GM18907 (cell line): ENCODE results near the gene RAD18.
A peak's percentile ranks its signal among the peaks of the same experiment; 100 is the strongest.

ENCODE experiments used
- ATAC-seq: cut with Tn5 transposase; IDR thresholded peaks from one replicate; pipeline ENCODE4 v1.9.1; 2021; ENCODE audit warnings: mild to moderate bottlenecking, moderate library complexity; ENCODE audit not compliant: unreplicated experiment

RAD18 gene

DNA sequence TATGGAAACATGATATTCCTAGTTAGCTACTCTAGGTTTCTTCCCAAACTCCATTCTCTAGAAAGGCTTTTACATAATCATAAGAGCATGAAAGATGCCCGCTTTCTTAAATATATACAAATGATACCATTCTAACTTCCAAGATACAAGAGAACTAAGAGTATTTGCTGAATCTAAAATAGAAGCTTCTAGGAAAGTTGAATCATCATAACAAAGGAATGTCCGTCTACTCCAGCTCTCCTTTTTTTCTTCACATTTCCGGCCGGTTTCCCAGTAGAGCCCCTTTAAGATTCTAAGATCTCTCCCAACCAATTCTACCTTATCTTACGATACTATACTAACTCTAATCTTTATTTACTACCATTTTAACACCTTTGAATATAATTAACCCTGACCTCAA lies 60.1 kb downstream of the RAD18 start:
- ATAC-seq = no peak

DNA sequence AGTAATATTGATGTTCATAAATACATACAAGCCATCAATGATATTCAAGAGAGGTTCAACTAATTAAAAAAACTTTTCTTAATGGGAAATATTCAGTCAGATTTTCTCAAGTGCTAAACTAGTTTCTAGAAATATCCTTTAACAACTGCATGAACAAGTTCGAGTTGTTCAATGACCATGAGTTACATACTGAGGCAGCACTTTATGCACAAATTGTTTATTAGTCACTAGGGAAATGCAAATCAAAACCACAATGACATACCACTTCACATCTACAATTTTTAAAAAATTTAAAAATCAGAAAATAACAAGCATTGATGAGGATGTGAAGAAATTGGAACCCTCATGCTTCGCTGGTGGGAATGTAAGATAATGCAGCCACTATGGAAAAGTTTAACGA lies 62.4 kb downstream of the RAD18 start:
- no peak for ATAC-seq

DNA sequence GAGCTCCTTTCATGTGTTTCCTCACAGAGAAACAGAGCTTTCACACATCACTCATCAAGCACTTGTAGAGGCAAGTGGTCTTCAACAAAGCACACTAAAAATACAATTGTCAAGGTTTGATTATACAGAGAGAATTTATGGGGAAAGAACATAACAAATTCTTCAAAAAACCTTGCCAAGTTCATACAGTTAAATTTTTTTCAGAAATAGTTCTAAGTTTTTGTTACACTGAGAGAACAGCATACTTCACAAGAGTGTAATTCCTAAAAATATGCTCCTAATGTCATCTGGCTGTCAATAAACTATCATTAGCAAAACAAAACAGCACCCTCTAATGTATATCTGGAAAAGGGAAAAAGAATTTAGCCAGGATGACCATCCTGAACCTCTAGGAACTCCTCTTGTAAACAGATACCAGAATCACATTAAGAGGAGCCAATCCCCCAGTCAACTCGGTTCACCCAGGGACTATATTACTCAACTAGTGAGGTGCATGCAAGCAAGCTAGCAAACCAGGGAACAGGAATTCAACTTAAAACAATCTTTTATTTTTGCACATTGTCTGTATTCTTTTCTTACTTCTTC lies 63.3 kb downstream of the RAD18 start:
- no peak for ATAC-seq

DNA sequence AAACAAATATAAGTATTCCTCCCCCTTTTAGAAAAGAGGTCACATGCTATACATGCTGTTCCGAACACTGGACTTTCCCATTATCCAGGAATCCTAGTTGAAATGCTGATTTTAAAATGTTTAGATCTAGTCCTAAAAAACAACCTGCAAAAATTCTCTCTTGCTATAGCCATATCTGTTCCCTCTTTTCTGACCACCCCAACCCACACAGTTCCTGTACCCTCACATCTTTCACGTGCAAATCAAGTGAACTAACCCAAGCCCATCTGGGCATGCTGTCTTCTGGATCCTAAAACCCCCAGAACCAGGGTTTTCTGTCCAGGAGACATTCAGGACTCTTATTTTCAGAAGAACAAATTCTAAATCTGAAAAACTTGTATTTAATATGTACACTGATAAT lies 67.4 kb downstream of the RAD18 start:
- ATAC-seq = no peak

DNA sequence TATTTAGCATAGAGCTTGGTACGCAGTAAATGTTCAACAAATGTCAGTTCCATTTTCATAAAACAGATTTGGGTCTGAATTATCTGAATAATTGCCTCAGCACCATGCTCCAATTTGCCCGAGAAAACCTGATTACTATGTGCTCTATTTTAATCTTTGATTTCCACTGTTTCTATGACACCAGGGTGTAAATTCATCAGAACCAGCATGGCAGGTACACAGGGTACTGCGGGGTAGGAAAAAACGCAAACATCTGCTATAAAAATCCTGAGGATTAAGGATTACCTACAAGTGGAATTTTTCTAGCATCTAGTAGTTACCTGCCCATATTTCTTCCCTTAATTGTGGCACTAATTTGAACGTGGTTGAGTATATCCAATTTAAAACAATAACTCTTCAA lies 70.3 kb downstream of the RAD18 start:
- no peak for ATAC-seq

DNA sequence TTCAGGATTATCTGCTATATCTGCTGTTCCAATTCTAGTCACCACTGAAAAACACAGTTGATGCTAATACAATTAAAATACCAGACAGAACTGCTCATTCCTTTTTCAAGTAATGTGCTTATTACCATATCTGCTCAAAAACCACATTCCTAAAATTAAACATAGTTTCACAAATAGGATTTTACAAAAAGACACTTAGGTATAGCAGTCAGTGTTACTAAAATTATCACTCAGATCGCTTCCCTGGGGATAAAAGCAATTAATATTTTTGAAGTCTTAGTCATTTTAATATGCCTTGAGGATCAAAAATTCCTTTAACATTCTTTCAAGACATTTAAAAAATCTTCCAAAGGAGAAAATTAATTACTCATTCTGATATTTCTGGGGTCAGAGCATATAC lies 71.5 kb downstream of the RAD18 start:
- no peak for ATAC-seq

DNA sequence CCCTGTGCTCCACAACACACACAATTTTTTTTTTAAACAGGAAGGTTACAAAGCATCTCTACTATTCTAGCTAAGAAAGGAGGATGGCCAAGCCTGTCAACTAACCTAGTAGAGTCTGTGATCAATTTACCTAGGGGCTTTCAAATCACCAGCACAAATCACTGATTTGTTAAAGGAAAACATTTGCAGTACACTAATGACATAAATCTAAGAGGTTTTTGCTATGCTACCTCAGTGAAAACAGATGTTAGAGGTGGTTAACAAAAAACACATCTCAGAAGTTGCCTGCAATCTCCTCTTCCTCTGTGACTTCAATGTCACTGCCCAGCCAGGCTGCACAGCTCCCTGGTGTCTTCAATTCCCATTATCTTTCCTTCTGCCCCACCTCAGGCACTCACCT lies 72.0 kb downstream of the RAD18 start:
- ATAC-seq = no peak

DNA sequence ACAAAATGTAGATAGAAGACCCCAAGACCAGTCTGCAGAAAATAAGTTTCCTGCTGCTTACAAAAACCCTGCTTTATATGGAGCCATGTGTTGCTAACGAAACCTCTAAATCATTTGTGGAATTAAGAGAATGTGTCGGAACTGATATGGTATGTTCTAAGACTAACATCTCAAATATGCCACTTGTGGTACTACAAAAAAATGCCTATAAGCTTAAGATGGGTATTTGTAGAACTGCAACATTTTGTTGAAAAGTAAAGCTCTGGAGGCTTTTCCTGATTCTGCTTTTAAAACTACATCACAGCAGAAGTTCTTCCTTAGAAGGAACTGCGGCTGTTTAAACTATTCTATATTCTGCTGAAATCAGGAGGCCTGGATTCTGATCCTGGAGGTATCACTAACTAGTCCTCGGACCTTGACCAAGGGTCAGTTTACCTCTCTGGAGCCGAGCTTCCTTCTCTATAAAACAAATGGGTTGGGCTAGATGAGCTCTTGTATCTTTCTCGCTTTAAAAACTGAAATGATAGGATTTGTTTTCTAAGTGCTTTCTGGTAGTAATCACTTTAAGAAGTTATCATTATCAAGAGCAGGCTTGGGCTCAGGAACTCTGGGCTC lies 74.9 kb downstream of the RAD18 start:
- no peak for ATAC-seq

DNA sequence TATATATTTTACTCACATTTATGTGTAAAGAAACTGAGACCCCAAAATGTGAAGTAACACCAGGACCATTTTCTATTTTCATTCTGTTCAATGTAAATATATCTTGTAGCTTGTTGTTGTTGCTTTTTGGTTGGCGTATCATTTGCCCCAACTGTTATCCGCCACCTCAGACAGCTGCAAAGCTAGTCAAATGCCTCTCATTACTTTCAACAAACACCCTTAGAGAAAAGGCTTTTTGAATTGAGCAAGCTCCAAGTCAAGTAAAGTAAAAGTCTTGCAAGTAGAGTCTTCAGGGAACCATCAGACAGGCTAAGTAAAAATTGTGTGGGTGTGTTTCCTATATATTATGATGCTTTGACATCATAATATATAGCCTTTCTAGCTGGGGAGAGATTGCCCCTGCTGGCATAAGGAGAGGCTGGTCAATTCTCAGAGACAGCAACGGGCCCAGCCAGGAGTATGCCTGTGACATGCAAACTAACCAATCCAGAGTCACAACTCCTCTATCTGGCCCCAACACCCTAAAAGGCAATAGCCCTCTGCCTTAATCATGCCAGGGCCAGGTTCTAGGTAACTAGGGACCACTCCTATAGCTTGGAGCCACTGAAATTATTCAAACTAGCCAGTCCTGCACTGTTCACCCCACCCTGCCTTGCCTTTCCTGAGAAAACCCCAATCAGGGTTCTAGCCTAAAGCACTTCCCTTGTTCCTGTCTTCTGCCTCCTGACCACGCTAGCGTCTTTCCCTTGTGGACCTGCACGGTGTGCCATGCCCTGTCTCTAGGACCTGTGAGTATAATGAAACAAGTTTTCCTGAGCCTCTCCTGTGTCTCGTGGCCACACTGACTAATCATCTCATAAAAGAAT lies 75.6 kb downstream of the RAD18 start:
- ATAC-seq = no peak

DNA sequence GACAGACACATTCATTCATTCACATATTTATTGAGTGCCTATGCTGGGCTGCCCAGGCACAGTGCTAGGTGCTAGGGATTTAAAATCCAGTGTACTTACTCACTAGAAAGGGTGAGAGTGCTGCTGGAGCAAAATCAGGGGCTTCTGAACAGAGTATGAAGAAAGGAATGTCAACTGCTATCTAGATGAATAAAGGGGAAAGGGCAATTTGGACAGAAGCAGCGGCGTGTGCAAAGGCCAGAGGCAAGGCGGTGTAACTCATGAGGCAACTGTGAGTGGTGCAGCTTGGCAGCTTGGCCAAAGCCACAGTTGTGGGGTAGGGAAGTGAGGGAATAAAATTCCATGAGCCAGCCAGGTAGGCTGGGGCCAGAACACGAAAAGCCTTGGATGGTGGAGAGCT lies 76.7 kb downstream of the RAD18 start:
- no peak for ATAC-seq

DNA sequence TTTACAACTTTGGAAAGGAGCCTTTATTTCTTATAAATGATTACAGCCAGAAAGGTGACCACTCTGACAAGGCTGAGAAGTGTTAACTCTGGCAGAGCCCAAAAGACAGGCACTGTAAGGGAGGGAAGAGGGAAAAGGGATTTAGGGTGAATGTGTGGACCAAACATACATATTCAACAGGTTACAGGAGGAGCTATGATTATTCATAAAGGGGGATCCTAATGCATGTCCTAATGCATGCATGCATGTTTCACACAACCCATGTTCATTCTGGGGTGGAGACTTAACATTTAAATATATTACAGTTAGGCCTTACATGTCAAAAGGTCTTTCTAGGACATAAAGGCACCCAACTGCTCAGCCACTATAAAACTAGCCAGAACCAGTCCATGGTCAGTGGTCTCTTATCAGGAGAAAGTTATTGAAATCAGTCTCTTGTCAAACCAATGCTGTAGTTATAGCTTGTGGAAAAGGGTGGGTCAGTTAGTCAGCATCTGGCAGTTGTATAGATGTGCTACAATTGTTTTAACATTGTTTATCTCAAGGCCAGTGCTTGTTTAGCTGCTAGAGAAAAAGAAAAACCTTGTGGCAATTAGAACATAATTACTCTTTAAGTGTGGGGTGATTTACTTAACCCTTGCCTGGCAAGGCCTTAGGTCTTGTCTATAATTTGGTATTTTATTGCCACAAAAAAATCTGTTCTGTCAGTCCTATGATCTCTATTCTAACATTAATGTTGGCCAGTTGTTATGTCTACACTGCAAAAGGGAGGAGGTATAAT lies 77.5 kb downstream of the RAD18 start:
- ATAC-seq = no peak

DNA sequence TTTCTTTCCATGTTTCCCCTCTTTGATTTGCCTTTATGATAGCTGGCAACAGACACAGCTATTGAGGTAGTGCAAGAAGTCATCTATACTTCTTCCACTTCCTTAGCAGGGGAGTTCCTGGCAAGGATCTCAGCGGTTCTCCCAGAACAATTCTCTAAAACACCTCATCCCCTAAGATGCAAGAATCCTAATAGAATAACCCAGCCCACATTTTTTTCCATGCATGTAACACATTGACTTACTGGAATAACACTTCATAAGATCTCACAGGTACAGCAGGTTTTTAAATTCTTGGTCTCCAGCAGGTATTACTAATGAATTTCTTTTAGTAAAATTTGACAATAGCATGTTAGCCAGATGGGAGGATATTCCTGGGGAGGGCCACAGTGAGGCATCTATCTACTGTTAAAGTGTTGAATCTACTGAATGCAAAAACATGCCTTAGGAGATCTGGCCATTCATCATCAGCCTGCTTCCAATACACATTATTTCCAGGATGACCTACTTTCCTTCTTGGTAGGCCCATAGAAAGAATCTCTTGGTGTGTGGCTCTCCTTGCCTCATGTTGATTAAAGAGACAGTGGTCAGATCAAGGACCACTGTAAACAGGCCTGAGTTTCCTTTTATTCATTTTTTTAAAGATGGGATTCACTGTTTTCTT lies 78.5 kb downstream of the RAD18 start:
- ATAC-seq = no peak

DNA sequence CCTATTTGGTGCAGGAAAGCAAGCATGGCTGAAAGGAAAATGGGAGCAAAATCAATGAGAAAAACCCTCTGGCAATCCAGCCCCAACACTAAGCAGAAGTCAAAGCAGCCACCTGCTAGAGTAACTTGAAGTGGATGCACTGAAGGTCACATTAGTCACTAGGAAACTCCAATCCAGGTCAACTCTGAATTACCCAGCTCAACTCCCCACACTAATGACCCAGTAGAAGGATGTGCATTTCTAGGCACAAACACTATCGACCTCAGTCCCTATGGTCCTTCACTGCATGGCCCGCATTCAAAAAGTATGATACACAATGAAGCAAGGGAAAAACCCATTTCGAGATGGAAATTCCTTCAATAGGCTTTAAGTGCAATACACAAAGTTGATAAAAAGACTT lies 80.6 kb downstream of the RAD18 start:
- peak; percentile 18 for ATAC-seq

DNA sequence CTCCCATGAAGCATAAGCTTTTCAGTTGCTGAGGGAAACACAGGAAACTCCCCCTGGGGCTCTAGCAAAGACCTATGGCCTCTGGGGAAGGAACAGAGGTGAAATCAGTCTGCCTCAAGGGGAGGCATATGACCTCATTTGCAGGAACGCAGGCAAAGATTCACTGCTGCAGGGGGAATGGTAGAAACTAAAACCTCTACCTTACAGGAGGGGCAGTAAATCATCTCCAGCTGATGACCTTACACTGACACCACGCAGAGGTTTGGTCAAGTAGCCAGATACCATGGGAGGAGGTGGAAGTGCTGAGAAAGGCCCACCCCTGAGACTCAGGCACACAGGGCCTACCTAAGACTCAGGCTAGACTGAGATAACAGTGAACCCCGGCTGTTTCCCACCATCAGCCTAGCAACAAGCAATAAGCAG lies 81.1 kb downstream of the RAD18 start:
- peak; percentile 83 for ATAC-seq

DNA sequence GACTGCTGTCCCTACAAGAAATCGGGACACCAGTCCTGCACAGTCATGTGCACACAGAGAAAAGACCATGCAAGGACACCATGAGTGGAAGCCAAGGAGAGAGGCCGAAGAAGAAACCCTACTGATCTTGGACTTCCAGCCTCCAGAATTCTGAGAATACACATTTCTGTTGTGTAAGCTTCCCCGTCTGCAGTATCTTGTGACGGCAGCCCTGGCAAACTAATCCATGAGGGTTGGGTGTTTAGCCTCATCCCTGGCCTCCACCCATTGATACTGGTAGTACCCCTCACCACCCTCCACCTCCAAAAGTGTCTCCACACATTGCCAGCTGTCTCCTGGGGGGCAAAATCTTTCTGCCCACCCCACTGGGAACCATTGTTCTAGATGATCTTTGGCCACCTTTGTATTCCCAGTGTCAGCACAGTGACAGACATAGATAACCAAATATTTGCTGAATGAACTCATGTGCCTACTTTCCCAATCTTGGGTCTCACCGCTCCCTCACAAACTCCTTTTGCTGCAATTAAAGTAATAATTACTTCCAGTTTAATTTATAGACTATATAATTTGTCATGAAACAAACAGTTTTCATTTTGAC lies 83.8 kb downstream of the RAD18 start:
- no peak for ATAC-seq

DNA sequence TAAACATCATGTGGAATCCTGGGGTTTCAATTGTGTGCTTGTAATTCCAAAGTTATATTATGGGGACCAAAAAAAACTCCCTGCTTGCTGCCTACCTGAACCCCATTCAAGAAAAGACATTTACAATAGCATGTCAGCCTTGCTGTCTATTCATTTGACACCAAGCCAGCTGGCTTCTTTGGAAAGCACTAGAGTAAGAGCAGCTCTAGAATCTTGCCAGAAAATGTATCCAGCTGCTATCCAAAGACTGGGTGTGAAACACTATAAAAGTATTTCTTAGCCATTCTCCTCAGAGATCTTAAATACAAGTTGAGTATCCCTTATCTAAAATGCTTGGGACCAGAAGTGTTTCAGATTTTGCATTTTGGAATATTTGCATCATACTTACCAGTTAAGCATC lies 87.4 kb downstream of the RAD18 start:
- no peak for ATAC-seq

DNA sequence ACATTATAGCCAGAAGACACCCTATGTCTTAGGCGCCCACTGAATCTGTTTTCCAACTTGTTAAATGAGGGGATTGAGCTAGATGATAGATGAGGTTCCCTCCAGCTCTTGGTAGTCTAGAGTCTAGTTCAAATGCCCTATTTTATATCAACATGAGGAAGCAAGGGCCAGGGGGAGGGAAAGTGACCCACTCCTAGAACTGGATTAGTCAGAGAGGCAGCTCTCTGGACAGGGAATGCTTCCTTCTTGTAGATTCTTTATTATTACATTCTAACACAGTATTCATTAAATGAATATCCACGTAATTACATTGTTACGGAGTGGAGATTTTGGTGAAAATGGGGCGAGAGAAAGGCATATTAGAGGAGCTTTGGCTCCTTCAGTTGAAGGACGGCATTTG lies 89.5 kb downstream of the RAD18 start:
- ATAC-seq = no peak

DNA sequence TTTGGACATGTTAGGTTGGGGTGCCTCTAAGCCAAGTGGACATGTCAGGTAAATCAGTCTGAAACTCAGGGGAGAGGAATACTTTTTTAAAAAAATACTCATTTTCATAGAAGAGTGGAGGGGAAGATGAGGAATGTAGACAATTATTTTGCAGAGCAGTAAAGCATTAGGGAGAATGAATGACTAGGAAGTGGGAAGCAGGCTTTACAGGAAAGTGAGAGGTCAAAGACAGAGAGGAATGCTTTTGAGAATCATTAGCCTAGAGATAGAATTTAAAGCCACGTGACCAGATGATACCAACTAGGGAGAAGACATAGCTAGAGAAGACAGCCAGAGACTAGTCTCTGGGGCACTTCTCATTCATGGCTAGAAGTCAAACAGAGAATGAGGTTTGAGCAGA lies 91.0 kb downstream of the RAD18 start:
- ATAC-seq = no peak

DNA sequence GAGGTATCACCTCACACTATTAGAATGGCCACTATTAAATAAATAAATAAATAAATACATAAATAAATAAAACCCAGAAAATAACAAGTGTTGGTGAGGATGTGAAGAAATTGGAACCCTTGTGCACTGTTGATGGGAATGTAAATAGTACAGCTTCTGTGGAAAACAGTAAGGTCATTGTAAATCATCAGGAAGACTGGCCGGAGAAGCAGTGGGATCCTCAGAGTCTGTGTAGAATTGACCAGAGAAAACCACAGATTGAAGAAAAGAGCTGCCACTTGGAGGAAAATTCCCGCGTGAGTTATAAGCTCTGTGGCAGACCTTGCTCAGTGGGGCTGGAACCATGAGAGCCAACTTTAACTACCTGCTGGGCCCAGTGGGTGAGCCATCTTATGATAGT lies 92.0 kb downstream of the RAD18 start:
- ATAC-seq = no peak

DNA sequence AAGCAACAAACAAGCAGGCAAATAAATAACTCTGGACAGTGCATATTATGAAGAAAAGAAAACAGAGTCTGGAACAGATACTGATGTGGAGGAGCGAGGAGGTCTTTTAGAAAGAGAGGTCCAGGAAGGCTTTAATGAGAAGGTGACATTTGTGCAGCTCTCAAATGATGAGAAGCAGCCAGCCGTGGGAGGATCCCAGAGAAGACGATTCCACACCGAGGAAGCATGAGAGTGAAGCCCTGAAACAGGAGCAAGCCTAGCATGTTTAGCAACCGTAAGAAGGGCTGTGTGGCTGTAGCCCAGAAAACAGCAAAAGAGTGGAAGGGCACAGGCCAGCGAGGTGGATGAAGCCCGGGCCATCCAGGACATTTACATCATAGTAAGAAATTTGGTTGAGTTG lies 93.1 kb downstream of the RAD18 start:
- no peak for ATAC-seq

DNA sequence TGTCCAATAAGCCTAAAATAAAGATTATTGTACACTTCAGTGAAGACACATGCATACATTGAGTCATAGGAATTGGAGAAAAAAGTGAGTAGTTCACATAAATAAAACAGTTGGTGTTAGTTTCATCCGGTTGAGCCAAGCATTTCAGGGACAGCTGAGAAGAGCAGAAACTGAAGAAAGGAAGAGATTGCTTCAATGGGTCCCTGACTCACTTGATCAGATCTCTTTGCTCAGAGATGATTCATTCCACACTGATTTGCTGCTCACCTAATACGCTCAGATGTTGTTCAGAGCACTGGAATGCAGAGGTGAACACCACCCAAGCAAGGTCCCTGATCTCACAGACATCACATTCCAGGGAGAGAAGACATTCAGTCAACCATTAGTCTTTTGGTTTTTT lies 93.7 kb downstream of the RAD18 start:
- ATAC-seq = no peak
